ENCODE measurements around the gene RANBP17. TPM values are rescaled to one million over a fixed set of nuclear protein-coding genes. Genes with fewer than 3 reads are reported as not detected.

Gene RANBP17
- total and polyA plus RNA-seq, 9 of the 15 experiments (the other 6 are each of a cell fraction or from before 2014, with no cell fraction given), result not detected

- TF ChIP-seq ATF6 (CRISPR knock-in tag; IDR thresholded peaks at IDR 0.05), result no peak
- TF ChIP-seq KHSRP (IDR thresholded peaks at IDR 0.05), result no peak
- no peak for TF ChIP-seq ZNF695 (CRISPR knock-in tag; IDR thresholded peaks at IDR 0.05)
- no peak for TF ChIP-seq ZNF174 (CRISPR knock-in tag; IDR thresholded peaks at IDR 0.05)
These were observed 449.1 kb downstream of the RANBP17 start (continued) for GRCh38 chr5:171310819-171311321.

DNA sequence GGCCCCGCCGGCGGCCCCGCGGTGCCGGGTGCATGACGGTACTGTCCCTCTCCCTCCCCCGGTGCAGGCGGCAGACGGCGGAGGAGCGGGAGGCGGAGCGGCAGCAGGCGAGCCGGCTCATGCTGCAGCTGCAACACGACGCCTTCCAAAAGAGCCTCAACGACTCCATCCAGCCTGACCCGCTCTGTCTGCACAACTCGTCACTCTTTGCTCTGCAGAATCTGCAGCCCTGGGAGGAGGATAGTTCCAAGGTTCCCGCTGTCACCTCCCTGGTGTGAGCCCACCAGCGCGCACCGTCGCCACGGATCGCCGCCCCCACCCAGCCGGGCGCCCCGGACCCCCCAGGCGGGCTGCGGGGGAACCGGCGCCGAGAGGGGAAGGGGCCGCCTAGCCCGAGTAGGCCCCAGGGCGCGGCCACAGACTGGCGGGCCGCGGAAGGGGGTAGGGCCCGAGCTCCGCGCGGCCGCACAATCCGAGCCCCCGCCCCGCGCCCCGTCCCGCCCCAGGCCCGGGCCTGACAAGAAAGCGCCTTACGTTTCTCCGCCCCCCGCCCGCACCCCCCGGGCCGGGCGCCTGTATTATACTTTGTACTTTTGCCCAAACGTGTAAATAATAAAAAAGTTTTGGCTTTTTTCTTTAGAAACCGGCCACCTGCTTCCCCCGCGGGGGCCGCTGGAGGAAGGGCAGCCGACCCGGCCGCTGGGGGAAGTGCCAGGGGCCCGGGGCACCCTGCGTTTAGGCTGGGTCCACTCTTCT is 449.7 kb downstream of the RANBP17 start:
- POLR2A ChIA-PET, result no interaction called here
- TF ChIP-seq TRIM25 (IDR thresholded peaks at IDR 0.05; ENCODE audit: borderline replicate concordance), result no peak
- TF ChIP-seq, protein P1, sequence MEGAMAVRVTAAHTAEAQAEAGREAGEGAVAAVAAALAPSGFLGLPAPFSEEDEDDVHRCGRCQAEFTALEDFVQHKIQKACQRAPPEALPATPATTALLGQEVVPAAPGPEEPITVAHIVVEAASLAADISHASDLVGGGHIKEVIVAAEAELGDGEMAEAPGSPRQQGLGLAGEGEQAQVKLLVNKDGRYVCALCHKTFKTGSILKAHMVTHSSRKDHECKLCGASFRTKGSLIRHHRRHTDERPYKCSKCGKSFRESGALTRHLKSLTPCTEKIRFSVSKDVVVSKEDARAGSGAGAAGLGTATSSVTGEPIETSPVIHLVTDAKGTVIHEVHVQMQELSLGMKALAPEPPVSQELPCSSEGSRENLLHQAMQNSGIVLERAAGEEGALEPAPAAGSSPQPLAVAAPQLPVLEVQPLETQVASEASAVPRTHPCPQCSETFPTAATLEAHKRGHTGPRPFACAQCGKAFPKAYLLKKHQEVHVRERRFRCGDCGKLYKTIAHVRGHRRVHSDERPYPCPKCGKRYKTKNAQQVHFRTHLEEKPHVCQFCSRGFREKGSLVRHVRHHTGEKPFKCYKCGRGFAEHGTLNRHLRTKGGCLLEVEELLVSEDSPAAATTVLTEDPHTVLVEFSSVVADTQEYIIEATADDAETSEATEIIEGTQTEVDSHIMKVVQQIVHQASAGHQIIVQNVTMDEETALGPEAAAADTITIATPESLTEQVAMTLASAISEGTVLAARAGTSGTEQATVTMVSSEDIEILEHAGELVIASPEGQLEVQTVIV (CRISPR knock-in tag; IDR thresholded peaks at IDR 0.05; ENCODE audit: borderline replicate concordance), result no peak
- no peak for TF ChIP-seq TBL1XR1 (IDR thresholded peaks at IDR 0.05; ENCODE audit: low read length in 2 of 2)
- TF ChIP-seq ZNF3 (CRISPR knock-in tag; IDR thresholded peaks at IDR 0.05), result no peak
- no peak for TF ChIP-seq PHF20 (IDR thresholded peaks at IDR 0.05; ENCODE audit: partially characterized antibody)
- TF ChIP-seq CHD1 (IDR thresholded peaks at IDR 0.05; ENCODE audit: low read length), result no peak
- no peak for TF ChIP-seq MTA2 (IDR thresholded peaks at IDR 0.05; ENCODE audit: low read depth)
- no peak for TF ChIP-seq SRSF9 (IDR thresholded peaks at IDR 0.05; ENCODE audit: borderline replicate concordance, low read depth, low read length)

More for the DNA sequence above, 449.7 kb downstream of the RANBP17 start:
- in situ Hi-C loops (cut with MboI) (no loop called here), intact Hi-C loops (cut with micrococcal nuclease) (no loop called here)
- Histone ChIP-seq H3K27me3 (ENCODE audit: control insufficient read depth in 2 of 2, insufficient read depth in 2 of 2, low read length in 2 of 2) (peaks cover 2 to 40% of the 10 kb centered on the region in 2 experiments; a peak in 3 of 5 replicates), H3K4me3 (no peak overlapping the region), H4K20me1 (replicated peaks; ENCODE audit: control insufficient read depth, insufficient read depth, low read length) (no peaks in the 10 kb centered on the region), H3K9me1 (ENCODE audit: control insufficient read depth, insufficient read depth, low read length) (no peaks in the 10 kb centered on the region), H3K27ac (ENCODE audit: extremely low read depth, low read depth, low read length) (no peak overlapping the region), H3K79me2 (ENCODE audit: control insufficient read depth, insufficient read depth, low read length) (no peaks in the 10 kb centered on the region), H3K4me2 (ENCODE audit: insufficient read depth, low read length) (no peak overlapping the region), H3K4me1 (replicated peaks in 1 of 2; ENCODE audit: control insufficient read depth in 2 of 2, insufficient read depth in 2 of 2, low read length in 2 of 2) (peaks cover 0 to 11% of the 10 kb centered on the region in 2 experiments; a peak in 2 of 5 replicates), H3K9ac (ENCODE audit: insufficient read depth in 1 of 2, low read depth in 2 of 2, low read length in 2 of 2) (no peak overlapping the region), H3K36me3 (ENCODE audit: control insufficient read depth, insufficient read depth, low read length) (no peaks in the 10 kb centered on the region), H3K9me3 (replicated peaks; ENCODE audit: control insufficient read depth, insufficient read depth, low read depth, low read length) (no peaks in the 10 kb centered on the region), H2AFZ (ENCODE audit: low read depth, low read length) (no peak overlapping the region)
- BruUV-seq (replicated peaks), result no TSS peak
- FAIRE-seq (no peak), ATAC-seq (no peak), DNase-seq (ENCODE audit: extremely low read depth in 1 of 4, low spot score in 3 of 4) (no peak)
- 47% methylated on average over 22 of the region's 74 CpGs for WGBS (ENCODE audit: insufficient coverage, low coverage, missing lambda C conversion rate)
- CTCF ChIA-PET (ENCODE audit: low intra/inter-chr PET ratio), result no interaction called here

All from K562 (cell line).